ENCODE results near the gene POLE.
A peak's percentile ranks its signal among the peaks of the same experiment; 100 is the strongest.
"Not testable (repeated sequence)": the region's sequence is repeated elsewhere in the genome, so short reads cannot be mapped to it uniquely, and the experiment has no call there.

Gene POLE

DNA sequence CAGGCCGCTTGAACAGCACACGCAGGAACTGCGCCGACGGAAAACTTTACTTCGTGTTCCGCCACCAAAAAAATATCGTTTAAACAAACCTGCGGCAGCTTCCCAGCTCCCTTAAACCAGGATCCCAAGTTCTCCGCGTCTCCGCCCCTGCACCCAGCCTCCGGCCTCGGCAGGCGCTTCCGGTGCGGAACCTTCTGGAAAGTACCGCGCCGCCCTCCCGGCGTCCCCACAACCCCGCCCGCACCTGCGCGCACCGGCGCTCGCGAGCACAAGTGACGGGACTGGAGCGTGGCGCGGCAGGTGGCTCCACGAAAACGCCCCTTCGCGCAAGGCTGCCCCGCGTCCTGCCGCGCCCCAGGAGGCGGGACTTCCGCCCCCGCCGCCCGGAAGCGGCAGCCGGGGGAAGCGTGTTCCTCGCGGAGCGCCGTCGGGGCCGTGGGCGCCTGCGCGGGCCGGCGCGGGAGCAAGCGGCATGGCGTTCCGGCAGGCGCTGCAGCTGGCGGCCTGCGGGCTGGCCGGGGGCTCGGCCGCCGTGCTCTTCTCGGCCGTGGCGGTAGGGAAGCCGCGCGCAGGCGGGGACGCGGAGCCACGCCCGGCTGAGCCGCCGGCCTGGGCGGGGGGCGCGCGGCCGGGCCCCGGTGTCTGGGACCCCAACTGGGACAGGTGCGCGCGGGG, 23.4 kb upstream of the POLE start, which contains the start of gene PGAM5:
Gene PGAM5 (plus strand): TSS at position 438 of the 675 bp plus-strand sequence. CDS start 35 bp downstream, at position 473.
- Mint-ChIP-seq H3K4me1 (ENCODE audit: low read depth in 2 of 2) (peaks cover 15 to 18% of the 10 kb centered on the region in 2 donors), H3K4me3 (peak within 1 kb of the TSS; percentile 88 to 92), H3K9me3 (peaks cover 0 to 3% of the 10 kb centered on the region in 2 donors), H3K27ac (peak within 1 kb of the TSS; percentile 92 to 93), H3K36me3 (ENCODE audit: insufficient read depth) (peaks cover 28% of the 10 kb centered on the region), H3K27me3 (no peaks in the 10 kb centered on the region)
- ATAC-seq (replicated peaks) = peak; percentile 94
- peak; percentile 87 to 91 (median 89) for DNase-seq

DNA sequence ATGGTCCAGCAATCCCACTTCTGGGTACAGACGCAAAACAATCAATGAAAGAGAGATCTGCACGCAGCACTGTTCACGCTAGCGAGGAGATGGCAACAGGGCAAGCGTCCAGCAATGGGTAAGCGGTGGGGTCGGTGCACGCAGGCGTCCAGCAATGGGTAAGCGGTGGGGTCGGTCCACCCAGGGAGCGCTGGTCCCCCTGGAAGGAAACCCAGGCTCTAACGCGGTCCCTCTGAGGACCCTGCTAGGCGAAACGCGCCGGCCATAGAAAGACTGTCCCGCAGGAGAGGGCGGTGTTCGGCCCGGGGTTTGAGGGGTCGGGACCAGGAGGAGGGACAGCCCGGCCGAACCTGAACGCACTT, 22.9 kb upstream of the POLE start:
- Mint-ChIP-seq H3K27ac (peak overlapping the region; percentile 92 to 93), H3K4me1 (ENCODE audit: low read depth in 2 of 2) (peaks cover 15 to 18% of the 10 kb centered on the region in 2 donors), H3K36me3 (ENCODE audit: insufficient read depth) (peaks cover 28% of the 10 kb centered on the region), H3K27me3 (no peaks in the 10 kb centered on the region), H3K9me3 (peaks cover 0 to 3% of the 10 kb centered on the region in 2 donors), H3K4me3 (peak overlapping the region; percentile 88 to 92)
- peak in 1 of 3 experiments; percentile 9 for DNase-seq
- no peak for ATAC-seq (replicated peaks)

DNA sequence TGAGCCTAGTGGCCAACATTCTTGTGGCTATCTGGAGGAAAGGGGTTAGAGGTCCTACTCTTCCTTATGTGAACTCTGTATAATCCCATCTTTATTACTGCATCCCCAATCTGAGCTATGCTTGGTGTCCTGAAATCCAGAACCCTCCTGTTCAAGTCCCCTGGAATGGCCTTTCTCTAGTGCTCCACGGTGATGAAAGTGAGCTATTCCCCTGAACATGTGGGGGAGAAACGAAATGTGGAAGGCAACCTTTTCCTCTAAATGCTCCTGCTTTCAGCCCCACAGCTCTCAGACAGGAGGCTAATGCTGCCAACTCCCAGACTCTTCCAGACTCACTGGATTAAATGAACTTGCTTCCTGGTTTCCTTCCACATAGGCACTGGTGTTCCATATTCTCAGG, 21.0 kb upstream of the POLE start:
- H3K36me3 Mint-ChIP-seq (ENCODE audit: insufficient read depth) = peaks cover 16% of the 10 kb centered on the region
- H3K27me3 Mint-ChIP-seq = no peaks in the 10 kb centered on the region
- H3K4me1 Mint-ChIP-seq (ENCODE audit: low read depth in 2 of 2) = peaks cover 9 to 10% of the 10 kb centered on the region in 2 donors
- DNase-seq (no peak), ATAC-seq (replicated peaks) (no peak)
- H3K4me3 Mint-ChIP-seq = no peak overlapping the region
- H3K27ac Mint-ChIP-seq = peak overlapping the region in 1 of 2 donors; percentile 92
- H3K9me3 Mint-ChIP-seq = peaks cover 0 to 3% of the 10 kb centered on the region in 2 donors

DNA sequence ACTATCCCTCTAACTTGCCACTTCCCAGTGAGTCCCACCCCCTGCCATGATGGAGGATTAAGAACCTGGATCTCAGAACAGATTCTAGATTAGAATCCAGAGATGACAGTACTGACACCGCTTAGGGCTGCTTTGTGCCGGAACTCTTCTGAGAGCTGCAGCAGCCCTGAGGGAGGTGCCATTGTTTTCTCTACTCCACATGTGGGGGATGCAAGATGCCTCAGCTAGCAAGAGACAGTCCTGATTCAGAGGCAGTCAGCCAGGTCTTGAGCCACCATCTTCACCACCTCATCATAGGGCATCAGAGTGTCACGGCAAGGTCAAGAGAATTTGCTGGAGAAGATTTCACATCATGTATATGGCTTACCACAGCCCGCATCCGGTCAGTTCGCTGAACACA, 20.1 kb upstream of the POLE start:
- Mint-ChIP-seq H3K36me3 (ENCODE audit: insufficient read depth) (peaks cover 16% of the 10 kb centered on the region), H3K9me3 (peaks cover 0 to 3% of the 10 kb centered on the region in 2 donors), H3K4me3 (no peak overlapping the region), H3K27ac (no peak overlapping the region), H3K4me1 (ENCODE audit: low read depth in 2 of 2) (peaks cover 6 to 7% of the 10 kb centered on the region in 2 donors), H3K27me3 (no peaks in the 10 kb centered on the region)
- ATAC-seq (replicated peaks) (no peak), DNase-seq (no peak)

DNA sequence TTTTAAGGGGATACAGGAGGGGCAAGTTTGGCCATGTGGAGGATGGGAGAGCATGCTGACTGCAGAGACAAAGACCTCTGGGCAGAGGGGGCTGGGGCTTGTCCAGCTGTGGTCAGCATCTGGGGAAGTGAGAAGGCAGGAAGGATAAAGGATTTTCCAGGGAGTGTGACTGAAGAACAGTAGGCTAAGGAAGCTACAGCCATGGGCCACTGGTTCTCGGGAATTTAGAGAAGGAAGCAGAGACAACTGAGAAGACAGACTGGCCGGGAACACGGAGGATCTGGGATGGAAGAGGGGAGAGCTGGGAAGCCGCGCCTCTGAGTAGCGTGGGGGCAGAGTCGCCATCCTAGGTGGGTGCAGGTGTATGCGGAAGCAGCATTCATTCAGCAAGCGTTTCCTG, 16.5 kb upstream of the POLE start:
- no peaks in the 10 kb centered on the region for H3K27me3 Mint-ChIP-seq
- H3K4me3 Mint-ChIP-seq = no peak overlapping the region
- H3K27ac Mint-ChIP-seq = no peak overlapping the region
- H3K9me3 Mint-ChIP-seq = peaks cover 0 to 3% of the 10 kb centered on the region in 2 donors
- H3K4me1 Mint-ChIP-seq (ENCODE audit: low read depth in 2 of 2) = no peaks in the 10 kb centered on the region
- DNase-seq (no peak), ATAC-seq (replicated peaks) (no peak)
- peaks cover 3% of the 10 kb centered on the region for H3K36me3 Mint-ChIP-seq (ENCODE audit: insufficient read depth)

DNA sequence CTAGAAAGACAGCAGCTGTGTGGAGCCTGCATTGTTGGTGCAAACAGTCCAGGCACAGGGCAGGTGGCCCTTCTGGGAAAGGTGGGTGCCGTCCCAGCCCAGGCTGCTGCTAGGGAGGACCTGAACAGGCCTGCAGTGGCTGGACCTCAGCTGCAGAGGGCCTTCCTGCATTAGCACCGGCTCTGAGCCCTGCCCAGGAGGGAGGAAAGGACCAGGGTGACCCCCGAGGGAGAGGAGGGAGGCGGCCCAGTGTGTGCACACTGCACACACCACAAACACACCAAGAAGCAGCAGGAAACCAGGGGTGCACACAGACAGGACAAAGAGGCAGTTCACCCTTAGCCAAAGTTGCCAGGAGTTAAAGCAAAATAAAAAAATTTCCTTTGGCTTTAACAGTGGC, 15.5 kb upstream of the POLE start:
- DNase-seq = no peak
- H3K9me3 Mint-ChIP-seq = no peaks in the 10 kb centered on the region
- no peak overlapping the region for H3K27ac Mint-ChIP-seq
- H3K4me3 Mint-ChIP-seq = no peak overlapping the region
- ATAC-seq (replicated peaks) = no peak
- no peaks in the 10 kb centered on the region for H3K27me3 Mint-ChIP-seq
- no peaks in the 10 kb centered on the region for H3K4me1 Mint-ChIP-seq (ENCODE audit: low read depth in 2 of 2)
- H3K36me3 Mint-ChIP-seq (ENCODE audit: insufficient read depth) = peaks cover 7% of the 10 kb centered on the region

DNA sequence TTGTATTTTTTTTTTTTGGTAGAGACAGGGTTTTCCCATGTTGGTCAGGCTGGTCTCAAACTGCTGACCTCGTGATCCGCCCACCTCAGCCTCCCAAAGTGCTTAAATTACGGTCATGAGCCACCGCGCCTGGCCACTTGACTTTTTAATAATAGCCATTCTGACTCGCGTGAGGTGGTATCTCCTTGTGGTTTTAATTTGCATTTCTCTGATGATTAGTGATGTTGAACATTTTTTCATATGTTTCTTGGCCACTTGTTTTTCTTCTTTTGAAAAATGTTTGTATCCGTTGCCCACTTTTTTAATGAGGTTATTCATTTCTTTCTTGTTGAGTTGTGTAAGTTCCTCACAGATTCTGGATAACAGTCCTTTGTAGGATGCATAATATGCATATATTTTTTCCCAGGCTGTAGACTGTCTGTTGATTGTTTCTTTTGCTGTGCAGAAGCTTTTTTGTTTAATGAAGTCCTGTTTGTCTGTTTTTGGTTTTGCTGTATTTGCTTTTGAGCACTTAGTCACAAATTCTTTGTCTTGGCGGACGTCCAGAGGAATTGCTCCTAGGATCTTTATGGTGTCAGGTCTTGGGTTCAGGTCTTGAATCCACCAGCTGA, 13.2 kb upstream of the POLE start:
- no peaks in the 10 kb centered on the region for H3K4me1 Mint-ChIP-seq (ENCODE audit: low read depth in 2 of 2)
- H3K9me3 Mint-ChIP-seq = no peaks in the 10 kb centered on the region
- ATAC-seq (replicated peaks) (no peak), DNase-seq (no peak)
- no peaks in the 10 kb centered on the region for H3K27me3 Mint-ChIP-seq
- no peak overlapping the region for H3K27ac Mint-ChIP-seq
- no peak overlapping the region for H3K4me3 Mint-ChIP-seq
- peaks cover 7% of the 10 kb centered on the region for H3K36me3 Mint-ChIP-seq (ENCODE audit: insufficient read depth)

DNA sequence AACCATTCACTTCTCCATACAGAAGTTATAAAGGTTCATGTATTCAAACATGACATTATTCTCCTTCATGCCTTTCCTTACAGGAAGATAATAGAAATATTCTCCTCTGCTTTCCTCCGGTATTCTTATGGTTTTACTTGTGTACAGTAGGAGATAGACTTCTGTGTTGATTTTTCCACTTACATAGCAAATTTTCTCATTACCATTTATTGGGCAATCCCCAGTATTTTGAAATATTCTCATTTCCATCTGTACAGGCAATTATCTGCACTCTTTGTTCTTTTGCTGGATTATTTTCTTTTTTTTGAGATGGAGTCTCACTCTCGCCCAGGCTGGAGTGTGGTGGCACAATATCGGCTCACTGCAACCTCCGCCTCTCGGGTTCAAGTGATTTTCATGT, 11.2 kb upstream of the POLE start:
- peaks cover 4% of the 10 kb centered on the region for H3K36me3 Mint-ChIP-seq (ENCODE audit: insufficient read depth)
- H3K4me3 Mint-ChIP-seq = no peak overlapping the region
- DNase-seq (no peak), ATAC-seq (replicated peaks) (no peak)
- no peaks in the 10 kb centered on the region for H3K4me1 Mint-ChIP-seq (ENCODE audit: low read depth in 2 of 2)
- no peak overlapping the region for H3K27ac Mint-ChIP-seq
- no peaks in the 10 kb centered on the region for H3K9me3 Mint-ChIP-seq
- no peaks in the 10 kb centered on the region for H3K27me3 Mint-ChIP-seq

DNA sequence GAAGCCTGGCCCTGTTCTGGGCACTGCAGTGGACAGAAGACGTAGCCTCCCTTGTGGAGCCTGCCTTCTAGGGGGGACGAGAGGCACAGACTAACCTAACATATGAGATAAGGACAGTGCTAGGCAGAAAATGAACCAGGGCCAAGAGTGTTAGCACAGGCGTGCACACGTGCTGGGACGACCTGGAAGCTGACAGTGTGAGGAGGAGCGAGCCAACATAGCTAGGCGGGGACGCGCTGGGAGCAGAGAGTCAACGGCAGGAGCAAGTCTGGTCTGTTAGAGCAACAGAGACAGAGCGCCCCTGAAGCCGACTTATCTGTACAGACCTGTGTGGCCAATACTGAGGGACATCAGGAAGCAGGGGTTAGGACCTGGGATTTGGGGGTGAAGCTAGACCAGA, 8.3 kb upstream of the POLE start:
- Mint-ChIP-seq H3K9me3 (no peaks in the 10 kb centered on the region), H3K36me3 (ENCODE audit: insufficient read depth) (peaks cover 4% of the 10 kb centered on the region), H3K27ac (no peak overlapping the region), H3K4me3 (no peak overlapping the region), H3K4me1 (ENCODE audit: low read depth in 2 of 2) (no peaks in the 10 kb centered on the region), H3K27me3 (no peaks in the 10 kb centered on the region)
- ATAC-seq (replicated peaks) = no peak
- DNase-seq = no peak

DNA sequence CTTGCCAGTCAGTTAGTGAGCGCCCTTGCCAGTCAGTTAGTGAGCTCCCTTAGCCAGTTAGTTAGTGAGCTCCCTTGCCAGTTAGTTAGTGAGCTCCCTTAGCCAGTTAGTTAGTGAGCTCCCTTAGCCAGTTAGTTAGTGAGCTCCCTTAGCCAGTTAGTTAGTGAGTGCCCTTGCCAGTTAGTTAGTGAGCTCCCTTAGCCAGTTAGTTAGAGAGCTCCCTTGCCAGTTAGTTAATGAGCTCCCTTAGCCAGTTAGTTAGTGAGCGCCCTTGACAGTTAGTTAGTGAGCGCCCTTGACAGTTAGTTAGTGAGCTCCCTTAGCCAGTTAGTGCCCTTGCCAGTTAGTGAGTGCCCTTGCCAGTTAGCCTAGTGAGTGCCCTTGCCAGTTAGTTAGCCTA, 7.7 kb upstream of the POLE start:
- H3K4me3 Mint-ChIP-seq; H3K9me3 Mint-ChIP-seq; H3K36me3 Mint-ChIP-seq (ENCODE audit: insufficient read depth); H3K4me1 Mint-ChIP-seq (ENCODE audit: low read depth in 2 of 2); DNase-seq; H3K27me3 Mint-ChIP-seq; ATAC-seq (replicated peaks); H3K27ac Mint-ChIP-seq: not testable (repeated sequence)

DNA sequence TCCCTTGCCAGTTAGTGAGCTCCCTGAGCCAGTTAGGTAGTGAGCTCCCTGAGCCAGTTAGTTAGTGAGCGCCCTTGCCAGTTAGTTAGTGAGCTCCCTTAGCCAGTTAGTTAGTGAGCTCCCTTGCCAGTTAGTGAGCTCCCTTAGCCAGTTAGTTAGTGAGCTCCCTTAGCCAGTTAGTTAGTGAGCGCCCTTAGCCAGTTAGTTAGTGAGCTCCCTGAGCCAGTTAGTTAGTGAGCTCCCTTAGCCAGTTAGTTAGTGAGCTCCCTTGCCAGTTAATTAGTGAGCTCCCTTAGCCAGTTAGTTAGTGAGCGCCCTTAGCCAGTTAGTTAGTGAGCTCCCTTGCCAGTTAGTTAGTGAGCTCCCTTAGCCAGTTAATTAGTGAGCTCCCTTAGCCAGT, 4.9 kb upstream of the POLE start:
- H3K4me3 Mint-ChIP-seq; ATAC-seq (replicated peaks); DNase-seq; H3K36me3 Mint-ChIP-seq (ENCODE audit: insufficient read depth); H3K27me3 Mint-ChIP-seq; H3K4me1 Mint-ChIP-seq (ENCODE audit: low read depth in 2 of 2); H3K9me3 Mint-ChIP-seq: not testable (repeated sequence)
- H3K27ac Mint-ChIP-seq = peak overlapping the region in 1 of 2 donors; percentile 41

DNA sequence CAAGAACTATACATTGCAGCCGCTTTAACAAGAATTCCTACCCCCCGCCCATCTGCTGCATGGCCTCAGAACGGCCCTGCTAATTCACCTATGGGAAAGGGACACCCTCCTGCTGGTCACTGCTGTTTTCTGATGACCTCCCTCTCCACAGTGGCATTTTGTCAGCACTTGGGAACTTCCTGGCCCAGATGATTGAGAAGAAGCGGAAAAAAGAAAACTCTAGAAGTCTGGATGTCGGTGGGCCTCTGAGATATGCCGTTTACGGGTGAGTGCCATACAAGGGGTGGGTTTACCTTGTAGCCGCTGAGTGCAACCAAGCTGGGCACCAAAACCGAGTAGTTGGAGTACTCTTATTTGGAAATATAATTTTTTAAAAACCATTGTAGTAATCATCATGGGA, 3.0 kb upstream of the POLE start:
- DNase-seq (no peak), ATAC-seq (replicated peaks) (no peak)
- H3K27ac Mint-ChIP-seq = no peak overlapping the region
- H3K4me1 Mint-ChIP-seq (ENCODE audit: low read depth in 2 of 2) = peaks cover 8 to 16% of the 10 kb centered on the region in 2 donors
- H3K4me3 Mint-ChIP-seq = peak overlapping the region in 1 of 2 donors; percentile 25
- no peaks in the 10 kb centered on the region for H3K9me3 Mint-ChIP-seq
- no peaks in the 10 kb centered on the region for H3K27me3 Mint-ChIP-seq
- H3K36me3 Mint-ChIP-seq (ENCODE audit: insufficient read depth) = peaks cover 16% of the 10 kb centered on the region

DNA sequence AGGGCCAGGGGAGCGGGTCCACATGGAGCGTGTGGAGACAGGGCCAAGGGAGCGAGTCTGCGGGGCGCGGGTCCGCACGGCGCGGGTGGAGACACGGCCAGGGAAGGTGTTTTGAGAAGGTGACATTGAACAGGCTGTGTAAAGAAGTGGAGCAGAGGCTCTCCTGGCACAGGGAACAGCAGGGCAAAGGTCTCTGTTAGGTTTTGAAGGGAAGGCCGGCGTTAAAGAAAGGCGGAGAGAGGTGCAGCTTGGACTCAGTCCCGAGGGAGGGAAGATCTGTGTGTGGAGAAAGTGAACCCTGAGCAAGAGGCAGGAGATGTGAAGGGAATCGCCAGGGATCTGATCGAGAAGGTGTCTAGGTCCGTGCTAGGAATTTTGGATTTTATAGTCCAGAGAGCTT, 2.1 kb upstream of the POLE start:
- H3K4me1 Mint-ChIP-seq (ENCODE audit: low read depth in 2 of 2) = peaks cover 10 to 16% of the 10 kb centered on the region in 2 donors
- peak overlapping the region; percentile 60 to 64 for H3K4me3 Mint-ChIP-seq
- DNase-seq (no peak), ATAC-seq (replicated peaks) (no peak)
- H3K36me3 Mint-ChIP-seq (ENCODE audit: insufficient read depth) = peaks cover 16% of the 10 kb centered on the region
- H3K27me3 Mint-ChIP-seq = no peaks in the 10 kb centered on the region
- no peaks in the 10 kb centered on the region for H3K9me3 Mint-ChIP-seq
- peak overlapping the region in 1 of 2 donors; percentile 91 for H3K27ac Mint-ChIP-seq

DNA sequence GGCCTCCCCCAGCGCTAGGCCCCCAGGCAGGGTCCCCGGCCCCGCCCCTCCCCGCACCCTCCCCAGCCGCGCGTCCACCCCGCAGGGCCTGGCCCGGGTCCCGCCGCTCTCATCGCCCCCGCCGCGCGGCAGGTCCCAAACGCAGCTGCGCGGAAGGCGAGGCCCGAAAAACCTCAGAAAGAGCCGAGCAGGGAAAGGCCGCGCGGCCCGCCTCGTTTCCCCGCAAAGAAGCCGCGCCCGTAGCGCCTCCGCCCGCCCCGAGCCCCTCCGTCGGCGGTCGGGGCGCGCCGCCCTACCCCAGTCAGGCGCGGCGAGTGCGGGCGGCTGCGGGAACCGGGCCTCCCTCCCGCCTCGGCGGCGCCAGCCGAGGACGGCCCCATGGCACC, 324 bp downstream of the POLE start:
- H3K4me3 Mint-ChIP-seq = peak overlapping the region; percentile 79 to 85
- H3K36me3 Mint-ChIP-seq (ENCODE audit: insufficient read depth) = peaks cover 18% of the 10 kb centered on the region
- no peaks in the 10 kb centered on the region for H3K9me3 Mint-ChIP-seq
- H3K27ac Mint-ChIP-seq = peak overlapping the region; percentile 41 to 76
- H3K4me1 Mint-ChIP-seq (ENCODE audit: low read depth in 2 of 2) = peaks cover 10 to 16% of the 10 kb centered on the region in 2 donors
- peak; percentile 46 for ATAC-seq (replicated peaks)
- DNase-seq = no peak
- no peaks in the 10 kb centered on the region for H3K27me3 Mint-ChIP-seq
